Erythroblast (primary cell): ENCODE data around the gene RFX3.
"Not testable (repeated sequence)": the region's sequence is repeated elsewhere in the genome, so short reads cannot be mapped to it uniquely, and the experiment has no call there.

Source experiments
- GATA1 ChIP-seq: IDR thresholded peaks from 2 replicates; pipeline ENCODE4 v1.6.1; 2011; ENCODE audit warnings: low read depth, mild to moderate bottlenecking, control low read depth, low read length, moderate library complexity
- POLR2A ChIP-seq: IDR thresholded peaks from 2 replicates; pipeline ENCODE4 v1.6.1; 2011; ENCODE audit warnings: mild to moderate bottlenecking, low read length

DNA sequence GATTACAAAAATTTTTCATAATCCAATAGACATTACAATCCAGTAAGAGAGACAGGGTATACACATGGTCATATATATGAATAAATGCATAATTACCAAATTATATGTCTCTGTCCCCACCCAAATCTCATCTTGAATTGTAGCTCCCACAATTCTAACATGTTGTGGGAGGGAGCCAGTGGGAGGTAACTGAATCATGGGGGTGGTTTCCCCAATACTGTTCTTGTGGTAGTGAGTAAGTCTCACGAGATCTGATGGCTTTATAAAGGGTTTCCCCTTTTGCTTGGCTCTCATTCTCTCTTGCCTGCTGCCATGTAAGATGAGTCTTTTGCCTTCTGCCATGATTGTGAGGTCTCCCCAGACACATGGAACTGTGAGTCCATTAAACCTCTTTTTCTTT lies 221.4 kb downstream of the RFX3 start:
- not testable (repeated sequence) for TF ChIP-seq POLR2A, GATA1
